ENCODE measurements around the gene KIRREL1.
A peak's percentile ranks its signal among the peaks of the same experiment; 100 is the strongest.

KIRREL1 gene

GRCh38 chr1:157975228-157975950, 18.1 kb upstream of the KIRREL1 start:
- DNase-seq (ENCODE audit: low read depth): no peak

- no peak for DNase-seq (ENCODE audit: low read depth)
These were observed 16.6 kb upstream of the KIRREL1 start for GRCh38 chr1:157976888-157977287.

GRCh38 chr1:157978586-157979403, 14.7 kb upstream of the KIRREL1 start:
- DNase-seq (ENCODE audit: low read depth): no peak

GRCh38 chr1:157982136-157982535, 11.3 kb upstream of the KIRREL1 start:
- DNase-seq (ENCODE audit: low read depth): no peak

GRCh38 chr1:157983787-157984186, 9.7 kb upstream of the KIRREL1 start:
- no peak for DNase-seq (ENCODE audit: low read depth)

GRCh38 chr1:157984469-157984868, 9.0 kb upstream of the KIRREL1 start:
- no peak for DNase-seq (ENCODE audit: low read depth)

- no peak for DNase-seq (ENCODE audit: low read depth)
These were observed 8.0 kb upstream of the KIRREL1 start for GRCh38 chr1:157985473-157985872.

GRCh38 chr1:157988002-157988401, 5.4 kb upstream of the KIRREL1 start:
- DNase-seq (ENCODE audit: low read depth): no peak

- peak; percentile 6 for DNase-seq (ENCODE audit: low read depth)
These were observed 1.2 kb upstream of the KIRREL1 start for GRCh38 chr1:157992031-157992832.

GRCh38 chr1:157992833-157993146, 655 bp upstream of the KIRREL1 start:
- DNase-seq (ENCODE audit: low read depth): no peak

GRCh38 chr1:157993918-157994605, 617 bp downstream of the KIRREL1 start:
- DNase-seq (ENCODE audit: low read depth): no peak

- DNase-seq (ENCODE audit: low read depth): no peak
These were observed 1.5 kb downstream of the KIRREL1 start for GRCh38 chr1:157994704-157995582.

- DNase-seq (ENCODE audit: low read depth): no peak
These were observed 2.2 kb downstream of the KIRREL1 start for GRCh38 chr1:157995583-157996169.

GRCh38 chr1:157996433-157996832, 3.0 kb downstream of the KIRREL1 start:
- no peak for DNase-seq (ENCODE audit: low read depth)

- no peak for DNase-seq (ENCODE audit: low read depth)
These were observed 7.1 kb downstream of the KIRREL1 start for GRCh38 chr1:158000507-158000906.

- DNase-seq (ENCODE audit: low read depth): no peak
These were observed 8.7 kb downstream of the KIRREL1 start for GRCh38 chr1:158002022-158002630.

- no peak for DNase-seq (ENCODE audit: low read depth)
These were observed 9.4 kb downstream of the KIRREL1 start for GRCh38 chr1:158002631-158003405.

GRCh38 chr1:158003406-158003800, 10.0 kb downstream of the KIRREL1 start:
- DNase-seq (ENCODE audit: low read depth): no peak

GRCh38 chr1:158005224-158005623, 11.8 kb downstream of the KIRREL1 start:
- no peak for DNase-seq (ENCODE audit: low read depth)

GRCh38 chr1:158007180-158007579, 13.7 kb downstream of the KIRREL1 start:
- DNase-seq (ENCODE audit: low read depth): no peak
